H1 (cell line): ENCODE results near the gene CDK19. TPM values are rescaled to one million over a fixed set of nuclear protein-coding genes. Genes with fewer than 3 reads are reported as not detected.
A peak's percentile ranks its signal among the peaks of the same experiment; 100 is the strongest.

Experiments used
- CTCF ChIA-PET: fragments of 300-600 bp; sonication (Branson Sonifier 250); formaldehyde crosslinking; loops from one replicate; lab custom pipeline; 2021; ENCODE audit not compliant: partially characterized antibody; lab: Charles Lee
- POLR2A ChIA-PET: fragments of 300-600 bp; sonication (Branson Sonifier 250); formaldehyde crosslinking; loops from one replicate; lab custom pipeline; 2021; ENCODE audit warnings: inconsistent platforms; ENCODE audit not compliant: partially characterized antibody; lab: Charles Lee
- DNase-seq, 2 experiments: peaks; one replicate each; pipeline versions ENCODE4 v3.0.0 to v3.0.0-alpha.2; 2010 to 2022; ENCODE audit warnings: low spot score in 2 of 2, low read depth in 1 of 2, mixed read lengths in 1 of 2
- FAIRE-seq: peaks from 2 replicates; lab custom pipeline; 2011; peaks lifted over from hg19 to GRCh38; lab: Jason Lieb, UNC
- H2AFZ ChIP-seq: 2 replicates; pipeline ENCODE4 v1.8.1; 2012; ENCODE audit warnings: low read length, inconsistent platforms
- H2AK5ac ChIP-seq: 2 replicates; pipeline ENCODE4 v1.6.1; 2013; ENCODE audit warnings: low read depth, low read length
- H2BK120ac ChIP-seq: replicated peaks from 2 replicates; pipeline ENCODE3; 2013; ENCODE audit warnings: low read depth, low read length, inconsistent platforms
- H2BK12ac ChIP-seq: 2 replicates; pipeline ENCODE4 v1.6.1; 2013; ENCODE audit warnings: low read depth, low read length
- H2BK15ac ChIP-seq: 2 replicates; pipeline ENCODE4 v1.6.1; 2013; ENCODE audit warnings: low read length
- H2BK20ac ChIP-seq: 2 replicates; pipeline ENCODE4 v1.6.1; 2013; ENCODE audit warnings: low read length
- H2BK5ac ChIP-seq: 2 replicates; pipeline ENCODE4 v1.6.1; 2013; ENCODE audit warnings: low read depth, low read length
- H3K14ac ChIP-seq: 2 replicates; pipeline ENCODE4 v1.6.1; 2013; ENCODE audit warnings: inconsistent platforms; ENCODE audit not compliant: insufficient read length
- H3K18ac ChIP-seq: 2 replicates; pipeline ENCODE4 v1.6.1; 2013; ENCODE audit warnings: low read length; ENCODE audit errors: extremely low read depth
- H3K23ac ChIP-seq: 2 replicates; pipeline ENCODE4 v1.6.1; 2013; ENCODE audit warnings: inconsistent platforms; ENCODE audit not compliant: insufficient read length
- H3K23me2 ChIP-seq: 2 replicates; pipeline ENCODE4 v1.6.1; 2013; ENCODE audit warnings: low read depth, low read length
- H3K27ac ChIP-seq: 2 replicates; pipeline ENCODE4 v1.6.1; 2011; ENCODE audit warnings: low read depth, low read length, inconsistent platforms
- H3K27me3 ChIP-seq, 4 experiments: replicated peaks in 1 of 4; 1 replicate in 1 of 4; 2 replicates in 3 of 4; pipeline versions ENCODE4 v1.6.1 to v1.8.1; 2011 to 2013; ENCODE audit warnings: low read length in 3 of 4, mild to moderate bottlenecking in 3 of 4, inconsistent platforms in 2 of 4, mixed read lengths in 2 of 4, moderate library complexity in 1 of 4; ENCODE audit not compliant: control insufficient read depth in 3 of 4, insufficient read depth in 3 of 4; ENCODE audit errors: extremely low read depth in 1 of 4
- H3K36me3 ChIP-seq, 4 experiments: 2 replicates each; pipeline versions ENCODE4 v1.6.1 to v1.8.1; 2011 to 2013; ENCODE audit warnings: mild to moderate bottlenecking in 4 of 4, low read length in 3 of 4, moderate library complexity in 2 of 4, control low read depth in 1 of 4, inconsistent platforms in 1 of 4; ENCODE audit not compliant: insufficient read depth in 4 of 4, control insufficient read depth in 2 of 4
- H3K4ac ChIP-seq: replicated peaks from 2 replicates; pipeline ENCODE3; 2013; ENCODE audit warnings: low read length, low read depth, mixed read lengths, inconsistent platforms; ENCODE audit not compliant: insufficient read length
- H3K4me1 ChIP-seq, 4 experiments: replicated peaks in 1 of 4; 1 replicate in 1 of 4; 2 replicates in 3 of 4; pipeline versions ENCODE4 v1.6.1 to v1.8.1; 2011 to 2013; ENCODE audit warnings: low read length in 3 of 4, inconsistent platforms in 2 of 4, mixed read lengths in 1 of 4; ENCODE audit not compliant: insufficient read depth in 4 of 4, control insufficient read depth in 3 of 4
- H3K4me2 ChIP-seq, 2 experiments: 2 replicates each; pipeline versions ENCODE4 v1.6.1 to v1.8.1; 2011 to 2013; ENCODE audit warnings: low read depth in 2 of 2, low read length in 2 of 2, control low read depth in 1 of 2, inconsistent platforms in 1 of 2, mild to moderate bottlenecking in 1 of 2; ENCODE audit not compliant: insufficient read depth in 1 of 2
- H3K4me3 ChIP-seq, 4 experiments: fragments of 200-600, 300-600 bp in 1 of 4; sonication (generic), shearing (Covaris generic), sonication (Bioruptor Twin) in 1 of 4; 2 replicates each; pipeline versions ENCODE4 v1.5.1 to v1.8.1; 2011 to 2016; ENCODE audit warnings: low read length in 4 of 4, low read depth in 3 of 4, control low read depth in 2 of 4, inconsistent platforms in 2 of 4, mild to moderate bottlenecking in 2 of 4, mixed read lengths in 1 of 4, moderate library complexity in 1 of 4; ENCODE audit not compliant: insufficient read depth in 2 of 4; ENCODE audit errors: extremely low read depth in 1 of 4
- H3K56ac ChIP-seq: replicated peaks from 2 replicates; pipeline ENCODE3; 2013; ENCODE audit warnings: low read depth, mild to moderate bottlenecking, mixed read lengths, low read length, inconsistent platforms; ENCODE audit not compliant: insufficient read length
- H3K79me1 ChIP-seq: 2 replicates; pipeline ENCODE4 v1.6.1; 2013; ENCODE audit warnings: low read depth, low read length, control low read depth
- H3K79me2 ChIP-seq, 2 experiments: 2 replicates each; pipeline versions ENCODE4 v1.6.1 to v1.8.1; 2012 to 2013; ENCODE audit warnings: low read length in 2 of 2, mild to moderate bottlenecking in 2 of 2, inconsistent platforms in 1 of 2; ENCODE audit not compliant: insufficient read depth in 2 of 2, control insufficient read depth in 1 of 2
- H3K9ac ChIP-seq, 4 experiments: replicated peaks in 1 of 4; 1 replicate in 1 of 4; 2 replicates in 3 of 4; pipeline versions ENCODE4 v1.6.1 to v1.8.1; 2011 to 2013; ENCODE audit warnings: low read depth in 3 of 4, low read length in 3 of 4, control low read depth in 2 of 4, mild to moderate bottlenecking in 2 of 4, moderate library complexity in 2 of 4, inconsistent platforms in 1 of 4; ENCODE audit errors: extremely low read depth in 1 of 4
- H3K9me3 ChIP-seq, 2 experiments: 2 replicates each; pipeline versions ENCODE4 v1.6.1 to v1.8.1; 2012 to 2013; ENCODE audit warnings: mild to moderate bottlenecking in 2 of 2, moderate library complexity in 2 of 2, control low read depth in 1 of 2, inconsistent platforms in 1 of 2, low read depth in 1 of 2, low read length in 1 of 2, mixed read lengths in 1 of 2; ENCODE audit not compliant: insufficient read depth in 2 of 2
- H4K20me1 ChIP-seq, 2 experiments: replicated peaks in 1 of 2; 2 replicates each; pipeline versions ENCODE3 to v1.8.1; 2011 to 2013; ENCODE audit warnings: inconsistent platforms in 2 of 2, low read length in 2 of 2, mild to moderate bottlenecking in 1 of 2; ENCODE audit not compliant: insufficient read depth in 2 of 2, control insufficient read depth in 1 of 2
- H4K5ac ChIP-seq: 2 replicates; pipeline ENCODE4 v1.6.1; 2013; ENCODE audit warnings: low read length, low read depth, mixed read lengths, inconsistent platforms; ENCODE audit not compliant: insufficient read length
- H4K8ac ChIP-seq: 2 replicates; pipeline ENCODE4 v1.8.0; 2013; ENCODE audit warnings: mild to moderate bottlenecking, moderate library complexity, low read length, inconsistent platforms; ENCODE audit not compliant: insufficient read depth; ENCODE audit errors: extremely low read depth
- H4K91ac ChIP-seq: replicated peaks from 2 replicates; pipeline ENCODE3; 2013; ENCODE audit warnings: low read length, mixed read lengths, inconsistent platforms; ENCODE audit not compliant: insufficient read length
- BCL11A ChIP-seq, 2 experiments: IDR thresholded peaks; one replicate each; pipeline ENCODE4 v1.6.1; 2011; ENCODE audit warnings: low read depth in 2 of 2, low read length in 2 of 2, mild to moderate bottlenecking in 2 of 2
- TBP ChIP-seq: IDR thresholded peaks from 2 replicates; pipeline ENCODE4 v1.6.1; 2011; ENCODE audit warnings: low read depth, low read length, improper control_type of control experiment
- TEAD4 ChIP-seq: IDR thresholded peaks from 2 replicates; pipeline ENCODE4 v1.6.1; 2012; ENCODE audit warnings: low read depth, low read length, inconsistent platforms, mixed read lengths
- WGBS, 2 experiments: shearing (Covaris generic) in 1 of 2; methylation state at CpG; one replicate each; pipeline versions ENCODE4 v1.1.6 to v1.1.7; 2013 to 2015; ENCODE audit warnings: low lambda C conversion rate in 2 of 2, mixed read lengths in 2 of 2, inconsistent platforms in 1 of 2, low coverage in 1 of 2, missing lambda C conversion rate in 1 of 2; ENCODE audit not compliant: insufficient replicate concordance in 2 of 2, insufficient coverage in 1 of 2, insufficient read length in 1 of 2; ENCODE audit errors: extremely low coverage in 1 of 2, missing lambda C conversion rate in 1 of 2; 5-methylcytosine and 5-hydroxymethylcytosine counted together
- polyA plus RNA-seq, 7 experiments: library from polyadenylated mRNA; depleted of rRNA in 3 of 7; stranded (reverse) in 5 of 7; unstranded in 2 of 7; fragments of >200 nt in 5 of 7; fragments of 200-250 nt in 2 of 7; gene quantifications; 1 replicate in 5 of 7; 2 replicates in 1 of 7; 4 replicates in 1 of 7; pipeline versions ENCODE4 v1.2.1 to v1.2.3, GENCODE V29; 2011 to 2013; ENCODE audit warnings: missing spikeins in 2 of 7, mixed read lengths in 2 of 7
- total RNA-seq: library from RNA; stranded (reverse); fragmentation: NEBNext Ultra II Directional; extraction: Animal tissue kit (Norgen Biotek cat#: 25700); gene quantifications from 2 replicates; pipeline ENCODE4 v1.2.1, GENCODE V29; 2021

CDK19 gene
- total and polyA plus RNA-seq, 2 of the 8 experiments (the other 6 are each of a cell fraction or from before 2014, with no cell fraction given), result 4.9 to 12.6 TPM

GRCh38 chr6:110864824-110865223 is 49.6 kb upstream of the CDK19 start:
- H3K79me2 ChIP-seq, result no peaks in the 10 kb centered on the region
- H3K23me2 ChIP-seq, result no peaks in the 10 kb centered on the region
- no peak overlapping the region for H3K9ac ChIP-seq
- no peak overlapping the region for H2BK20ac ChIP-seq
- H2BK120ac ChIP-seq, result no peak overlapping the region
- DNase-seq, result no peak
- no peak overlapping the region for H3K23ac ChIP-seq
- no peaks in the 10 kb centered on the region; a peak in 1 of 4 replicates for H3K9me3 ChIP-seq
- no peak overlapping the region for H2AK5ac ChIP-seq
- H3K4me1 ChIP-seq, result peaks cover 0 to 5% (median 2%) of the 10 kb centered on the region in 4 experiments; a peak in 1 of 7 replicates
- no peak overlapping the region for H3K14ac ChIP-seq
- WGBS, 2 experiments, result 74% methylated on average over 2 of the region's 2 CpGs; no CpG with 5 or more reads in 1 of the 2 experiments
- no peak overlapping the region for H2AFZ ChIP-seq
- no peaks in the 10 kb centered on the region for H3K36me3 ChIP-seq
- H3K27ac ChIP-seq, result no peak overlapping the region
- H3K27me3 ChIP-seq, result no peaks in the 10 kb centered on the region
- ChIA-PET CTCF (interaction anchor here (2.3 kb wide), 1 partner anchor 14 kb away, joined by 7 read pairs; no protein-coding TSS in a partner anchor), POLR2A (interaction anchor here (1.3 to 6.4 kb wide), 4 partner anchors 10 to 49 kb away, joined by 6 to 179 read pairs (median 12); partner anchors contain the start of genes AMD1 and CDK19)
- H4K20me1 ChIP-seq, result no peaks in the 10 kb centered on the region
- no peak overlapping the region for H2BK5ac ChIP-seq
- peak; percentile 48 for FAIRE-seq
- 0 out of 4 replicates have a peak overlapping the region, but pooled peaks of 1 of the 2 experiments have one; percentile 18 for H3K4me2 ChIP-seq
- no peak overlapping the region for H4K5ac ChIP-seq
- TF ChIP-seq TBP, result no peak
- 0 out of 2 replicates have a peak, but pooled peaks have one; percentile 6 for TF ChIP-seq TEAD4
- TF ChIP-seq BCL11A (IDR thresholded peaks at IDR 0.05; ENCODE audit: low read depth in 2 of 2, low read length in 2 of 2), result no peak
- no peak overlapping the region for H4K8ac ChIP-seq
- no peak overlapping the region for H3K4me3 ChIP-seq
- H2BK12ac ChIP-seq, result no peak overlapping the region
- no peak overlapping the region for H4K91ac ChIP-seq
- H2BK15ac ChIP-seq, result no peak overlapping the region; the same call in 1 of the 2 replicates
- no peaks in the 10 kb centered on the region for H3K79me1 ChIP-seq
- no peak overlapping the region for H3K4ac ChIP-seq
- no peak overlapping the region for H3K56ac ChIP-seq
- H3K18ac ChIP-seq, result no peak overlapping the region
